Neural cell (in vitro differentiated cells): Measurements from ENCODE around the gene GAS1. TPM values are rescaled to one million over a fixed set of nuclear protein-coding genes. Genes with fewer than 3 reads are reported as not detected.

Experiments used
- H2AFZ ChIP-seq: fragments of 200-600, 300-800 bp; sonication (generic), shearing (Covaris generic); 2 replicates; pipeline ENCODE4 v1.6.0; 2014; ENCODE audit warnings: low read depth, mild to moderate bottlenecking, antibody characterized with exemption, low read length, moderate library complexity
- H3F3A ChIP-seq: fragments of 200-600 bp; shearing (Covaris generic); 2 replicates; pipeline ENCODE4 v1.6.1; 2016; ENCODE audit warnings: mild to moderate bottlenecking, moderate library complexity, mixed read lengths, antibody characterized with exemption, low read length; ENCODE audit not compliant: insufficient read depth, poor library complexity, severe bottlenecking
- H3K27ac ChIP-seq: fragments of 200-600, 300-800 bp; sonication (generic), shearing (Covaris generic); 2 replicates; pipeline ENCODE4 v1.5.1; 2014; ENCODE audit warnings: mild to moderate bottlenecking, low read length, moderate library complexity
- H3K27me3 ChIP-seq: fragments of 300-800, 200-600 bp; sonication (generic), shearing (Covaris generic); 2 replicates; pipeline ENCODE4 v1.6.0; 2014; ENCODE audit warnings: mild to moderate bottlenecking, low read depth, low read length, moderate library complexity; ENCODE audit not compliant: insufficient read depth
- H3K36me3 ChIP-seq: fragments of 300-800, 200-600 bp; sonication (generic), shearing (Covaris generic); 2 replicates; pipeline ENCODE4 v1.5.1; 2014; ENCODE audit warnings: mild to moderate bottlenecking, antibody characterized with exemption, low read length, moderate library complexity; ENCODE audit not compliant: insufficient read depth
- H3K4me2 ChIP-seq: fragments of 300-800, 200-600 bp; sonication (generic), shearing (Covaris generic); 2 replicates; pipeline ENCODE4 v1.6.0; 2014; ENCODE audit warnings: mild to moderate bottlenecking, low read length
- H3K4me3 ChIP-seq: fragments of 300-800, 200-600 bp; sonication (generic), shearing (Covaris generic); 2 replicates; pipeline ENCODE4 v1.5.1; 2014; ENCODE audit warnings: mild to moderate bottlenecking, low read length, moderate library complexity
- H3K79me2 ChIP-seq: fragments of 200-600 bp; shearing (Covaris generic); replicated peaks from 2 replicates; pipeline ENCODE4 v1.6.0; 2014; ENCODE audit warnings: mild to moderate bottlenecking, low read length, moderate library complexity; ENCODE audit not compliant: insufficient read depth
- H3K9ac ChIP-seq: fragments of 300-800, 200-600 bp; sonication (generic), shearing (Covaris generic); 2 replicates; pipeline ENCODE4 v1.6.1; 2016; ENCODE audit warnings: mild to moderate bottlenecking, low read length, mixed read lengths
- H3K9me2 ChIP-seq: fragments of 200-600 bp; shearing (Covaris generic); 2 replicates; pipeline ENCODE4 v1.6.1; 2016; ENCODE audit warnings: mild to moderate bottlenecking, low read length, mixed read lengths; ENCODE audit not compliant: insufficient read depth
- H3K9me3 ChIP-seq: fragments of 200-600, 300-800 bp; sonication (generic), shearing (Covaris generic); 2 replicates; pipeline ENCODE4 v1.6.1; 2016; ENCODE audit warnings: mild to moderate bottlenecking, mixed run types, low read length, moderate library complexity, mixed read lengths
- H4K20me1 ChIP-seq: fragments of 200-600 bp; shearing (Covaris generic); 2 replicates; pipeline ENCODE4 v1.6.1; 2016; ENCODE audit warnings: mild to moderate bottlenecking, mixed run types; ENCODE audit not compliant: insufficient read depth
- CTCF ChIP-seq: fragments of 450-650 bp; IDR thresholded peaks from 2 replicates; pipeline ENCODE4 v1.5.1; 2014; ENCODE audit warnings: antibody characterized with exemption, mild to moderate bottlenecking, moderate library complexity; ENCODE audit not compliant: poor library complexity, severe bottlenecking
- EP300 ChIP-seq: fragments of 450-650 bp; conservative IDR thresholded peaks from 2 replicates; pipeline ENCODE4 v1.6.1; 2014; ENCODE audit warnings: antibody characterized with exemption, mild to moderate bottlenecking, moderate library complexity; ENCODE audit not compliant: poor library complexity, severe bottlenecking
- EZH2 ChIP-seq: fragments of 200-600, 300-800 bp; shearing (Covaris generic), sonication (generic); IDR thresholded peaks from 2 replicates; pipeline ENCODE4 v1.6.1; 2014; ENCODE audit warnings: antibody characterized with exemption, low read length, borderline replicate concordance, mild to moderate bottlenecking; ENCODE audit not compliant: insufficient read depth, poor library complexity, severe bottlenecking
- MXI1 ChIP-seq: fragments of 450-650 bp; conservative IDR thresholded peaks from 2 replicates; pipeline ENCODE4 v1.6.1; 2014; ENCODE audit warnings: antibody characterized with exemption, mild to moderate bottlenecking; ENCODE audit not compliant: poor library complexity, severe bottlenecking
- POLR2AphosphoS5 ChIP-seq: IDR thresholded peaks from 2 replicates; pipeline ENCODE4 v1.6.1; 2012
- RAD21 ChIP-seq: fragments of 450-650 bp; conservative IDR thresholded peaks from 2 replicates; pipeline ENCODE4 v1.6.1; 2014; ENCODE audit warnings: antibody characterized with exemption, mild to moderate bottlenecking, moderate library complexity
- REST ChIP-seq: IDR thresholded peaks from 2 replicates; pipeline ENCODE4 v1.6.1; 2012; ENCODE audit warnings: borderline replicate concordance
- SMC3 ChIP-seq: fragments of 450-650 bp; conservative IDR thresholded peaks from 2 replicates; pipeline ENCODE4 v1.6.1; 2014; ENCODE audit warnings: antibody characterized with exemption, mild to moderate bottlenecking, moderate library complexity; ENCODE audit not compliant: poor library complexity
- TAF1 ChIP-seq: IDR thresholded peaks from 2 replicates; pipeline ENCODE4 v1.6.1; 2012; ENCODE audit warnings: low read depth
- polyA plus RNA-seq: library from polyadenylated mRNA; depleted of rRNA; stranded (reverse); fragments of >200 nt; gene quantifications from 2 replicates; pipeline ENCODE4 v1.2.3, GENCODE V29; 2014

GAS1 gene
- polyA plus RNA-seq, 1 donor from 2014 or later = 1.4 TPM

- H3F3A ChIP-seq = no peaks in the 10 kb centered on the region
- H3K4me3 ChIP-seq = no peak overlapping the region
- no peaks in the 10 kb centered on the region for H3K27me3 ChIP-seq
- H3K79me2 ChIP-seq = no peaks in the 10 kb centered on the region
- no peaks in the 10 kb centered on the region for H4K20me1 ChIP-seq
- H2AFZ ChIP-seq = no peak overlapping the region
- no peak overlapping the region for H3K9ac ChIP-seq
- TF ChIP-seq RAD21 (no peak), TAF1 (no peak), SMC3 (no peak), CTCF (no peak), POLR2AphosphoS5 (no peak), EP300 (no peak), MXI1 (no peak), EZH2 (no peak), REST (no peak)
- no peak overlapping the region for H3K27ac ChIP-seq
- no peaks in the 10 kb centered on the region for H3K36me3 ChIP-seq
- no peak overlapping the region for H3K4me2 ChIP-seq
- no peaks in the 10 kb centered on the region for H3K9me2 ChIP-seq
- no peaks in the 10 kb centered on the region for H3K9me3 ChIP-seq
These were observed 30.0 kb upstream of the GAS1 start for GRCh38 chr9:86977205-86977835.

GRCh38 chr9:86975606-86976005 is 28.3 kb upstream of the GAS1 start:
- no peaks in the 10 kb centered on the region for H3K9me3 ChIP-seq
- H2AFZ ChIP-seq = no peak overlapping the region
- H3K27ac ChIP-seq = no peak overlapping the region
- H3K79me2 ChIP-seq = no peaks in the 10 kb centered on the region
- no peaks in the 10 kb centered on the region for H3K27me3 ChIP-seq
- H3K9ac ChIP-seq = no peak overlapping the region
- no peak overlapping the region for H3K4me2 ChIP-seq
- H3F3A ChIP-seq = no peaks in the 10 kb centered on the region
- H3K4me3 ChIP-seq = no peak overlapping the region
- H3K36me3 ChIP-seq = no peaks in the 10 kb centered on the region
- no peaks in the 10 kb centered on the region for H4K20me1 ChIP-seq
- no peaks in the 10 kb centered on the region for H3K9me2 ChIP-seq
- no peak for TF ChIP-seq REST
- TF ChIP-seq MXI1 = no peak
- no peak for TF ChIP-seq CTCF
- TF ChIP-seq TAF1 = no peak
- TF ChIP-seq EP300 = no peak
- no peak for TF ChIP-seq RAD21
- TF ChIP-seq EZH2 = no peak
- TF ChIP-seq SMC3 = no peak
- TF ChIP-seq POLR2AphosphoS5 = no peak
